Measurements from ENCODE around the gene CBLN1. TPM values are rescaled to one million over a fixed set of nuclear protein-coding genes. Genes with fewer than 3 reads are reported as not detected.
A peak's percentile ranks its signal among the peaks of the same experiment; 100 is the strongest.

Gene CBLN1
- polyA plus RNA-seq (2013, experiment 1 of 2), result 0.22 TPM
- polyA plus RNA-seq (2013, experiment 2 of 2), result 0.25 TPM

DNA sequence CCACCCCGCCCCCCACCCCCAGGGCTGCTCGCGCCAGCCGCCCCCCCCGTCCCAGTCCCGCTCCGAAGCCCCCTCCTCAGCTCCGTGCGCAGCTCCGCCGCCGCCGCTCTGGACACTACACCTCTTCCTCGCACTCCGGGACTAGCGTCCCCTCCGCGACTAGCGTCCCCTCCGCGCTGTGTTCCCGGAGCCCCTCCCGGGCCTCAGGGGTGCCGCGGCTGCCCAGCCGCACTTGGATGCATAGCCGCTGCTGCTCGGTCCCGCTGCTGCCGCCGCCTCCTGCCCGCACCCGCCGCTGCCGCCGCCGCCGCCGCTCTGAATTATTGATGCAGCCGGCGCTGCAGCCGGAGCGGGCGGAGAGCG, at the start of gene CBLN1:
CBLN1 (minus strand) TSS at position 359 of the 363 bp plus-strand sequence. CDS start 373 bp downstream, outside the sequence.
- no peak for DNase-seq (ENCODE audit: low spot score)

GRCh38 chr16:49330562-49331201, 49.0 kb upstream of the CBLN1 start:
- peaks cover 0 to 5% (median 0%) of the 10 kb centered on the region in 3 experiments for H3K27me3 ChIP-seq (ENCODE audit: control insufficient read depth in 3 of 3, insufficient read depth in 3 of 3, low read depth in 1 of 3, low read length in 3 of 3)
- DNase-seq (ENCODE audit: low spot score), result no peak
- H3K4me2 ChIP-seq (ENCODE audit: insufficient read depth, low read length, poor library complexity, severe bottlenecking), result no peak overlapping the region
- H4K8ac ChIP-seq (ENCODE audit: low read depth, low read length), result no peak overlapping the region
- no CpG with 5 or more reads among the region's 9 CpGs for WGBS, 2 donors (ENCODE audit: extremely low coverage in 2 of 2, insufficient read length in 2 of 2, insufficient replicate concordance in 1 of 2)
- no peak overlapping the region for H3K4ac ChIP-seq (ENCODE audit: low read length)
- no peak overlapping the region for H2BK5ac ChIP-seq (ENCODE audit: low read length)
- H3K18ac ChIP-seq (ENCODE audit: low read length), result no peak overlapping the region
- no peak overlapping the region for H2BK12ac ChIP-seq (ENCODE audit: low read length)
- no peak overlapping the region for H2BK120ac ChIP-seq (ENCODE audit: low read depth, low read length)
- H3K79me1 ChIP-seq (ENCODE audit: low read depth, low read length), result no peaks in the 10 kb centered on the region
- H3K9ac ChIP-seq (ENCODE audit: low read depth, low read length, poor library complexity), result no peak overlapping the region
- no peak overlapping the region for H4K91ac ChIP-seq (ENCODE audit: low read depth, low read length, poor library complexity)
- H2BK15ac ChIP-seq (ENCODE audit: low read length), result no peak overlapping the region
- H3K36me3 ChIP-seq (replicated peaks in 1 of 2; ENCODE audit: control insufficient read depth in 2 of 2, insufficient read depth in 2 of 2, low read length in 2 of 2), result no peaks in the 10 kb centered on the region
- H3K23ac ChIP-seq (ENCODE audit: low read depth, low read length, poor library complexity), result no peak overlapping the region
- no peak overlapping the region for H3K14ac ChIP-seq (ENCODE audit: low read length)
- no peak overlapping the region for H2AK5ac ChIP-seq (ENCODE audit: low read depth, low read length)
- H3K27ac ChIP-seq (replicated peaks; ENCODE audit: low read length), result no peak overlapping the region
- no peak overlapping the region for H3K4me3 ChIP-seq (ENCODE audit: low read length in 2 of 2)
- H3K4me1 ChIP-seq (ENCODE audit: control insufficient read depth in 2 of 2, insufficient read depth in 1 of 2, low read depth in 1 of 2, low read length in 2 of 2), result peaks cover 0 to 4% of the 10 kb centered on the region in 2 donors
- no peaks in the 10 kb centered on the region for H3K9me3 ChIP-seq (replicated peaks in 1 of 2; ENCODE audit: control insufficient read depth in 2 of 2, insufficient read depth in 1 of 2, low read depth in 1 of 2, low read length in 2 of 2)
- no peak overlapping the region for H2AFZ ChIP-seq (ENCODE audit: low read length)

More for the DNA sequence above, at the start of gene CBLN1:
- Histone ChIP-seq H3K4me2 (ENCODE audit: insufficient read depth, low read length, poor library complexity, severe bottlenecking) (peak within 1 kb of the TSS; percentile 90), H2AK5ac (ENCODE audit: low read depth, low read length) (no peak within 1 kb of the TSS), H3K4me3 (ENCODE audit: low read length in 2 of 2) (peak within 1 kb of the TSS; percentile 57 to 84), H3K79me1 (ENCODE audit: low read depth, low read length) (no peaks in the 10 kb centered on the region), H3K27me3 (ENCODE audit: control insufficient read depth in 3 of 3, insufficient read depth in 3 of 3, low read depth in 1 of 3, low read length in 3 of 3) (peaks cover 50 to 88% (median 79%) of the 10 kb centered on the region in 3 experiments), H3K27ac (replicated peaks; ENCODE audit: low read length) (no peak within 1 kb of the TSS), H3K4ac (ENCODE audit: low read length) (no peak within 1 kb of the TSS), H2BK15ac (ENCODE audit: low read length) (no peak within 1 kb of the TSS), H3K23ac (ENCODE audit: low read depth, low read length, poor library complexity) (peak within 1 kb of the TSS; percentile 75), H3K14ac (ENCODE audit: low read length) (no peak within 1 kb of the TSS), H2AFZ (ENCODE audit: low read length) (peak within 1 kb of the TSS; percentile 99), H3K9ac (ENCODE audit: low read depth, low read length, poor library complexity) (peak within 1 kb of the TSS; percentile 54), H4K91ac (ENCODE audit: low read depth, low read length, poor library complexity) (no peak within 1 kb of the TSS), H3K9me3 (replicated peaks in 1 of 2; ENCODE audit: control insufficient read depth in 2 of 2, insufficient read depth in 1 of 2, low read depth in 1 of 2, low read length in 2 of 2) (peaks cover 0 to 2% of the 10 kb centered on the region in 2 donors), H4K8ac (ENCODE audit: low read depth, low read length) (no peak within 1 kb of the TSS), H2BK5ac (ENCODE audit: low read length) (no peak within 1 kb of the TSS), H2BK12ac (ENCODE audit: low read length) (no peak within 1 kb of the TSS), H3K36me3 (replicated peaks in 1 of 2; ENCODE audit: control insufficient read depth in 2 of 2, insufficient read depth in 2 of 2, low read length in 2 of 2) (no peaks in the 10 kb centered on the region), H3K18ac (ENCODE audit: low read length) (peak within 1 kb of the TSS; percentile 76), H3K4me1 (ENCODE audit: control insufficient read depth in 2 of 2, insufficient read depth in 1 of 2, low read depth in 1 of 2, low read length in 2 of 2) (peaks cover 6 to 9% of the 10 kb centered on the region in 2 donors), H2BK120ac (ENCODE audit: low read depth, low read length) (no peak within 1 kb of the TSS)
- no CpG with 5 or more reads among the region's 45 CpGs for WGBS, 2 donors (ENCODE audit: extremely low coverage in 2 of 2, insufficient read length in 2 of 2, insufficient replicate concordance in 1 of 2)

DNA sequence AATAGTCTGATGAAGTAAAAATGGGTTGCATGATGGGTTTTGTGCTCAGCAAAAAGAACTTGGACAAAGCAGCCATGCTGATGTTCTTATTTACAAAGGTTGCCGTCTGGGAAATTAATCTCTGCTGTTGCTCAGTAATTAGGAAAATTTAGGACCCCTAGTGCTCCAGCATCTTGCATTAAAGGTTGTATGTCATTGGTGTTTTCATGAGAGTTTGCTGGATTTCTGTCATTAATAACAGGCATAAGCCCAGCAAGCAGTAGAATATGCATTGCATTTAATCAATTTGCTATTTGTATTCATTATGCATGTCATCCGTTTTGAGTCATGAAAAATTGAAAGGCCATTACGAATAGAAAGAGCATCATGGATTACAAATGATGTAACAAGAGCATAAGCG, 46.7 kb upstream of the CBLN1 start:
- H3K4me3 ChIP-seq (ENCODE audit: low read length in 2 of 2), result no peak overlapping the region
- WGBS, 2 donors (ENCODE audit: extremely low coverage in 2 of 2, insufficient read length in 2 of 2, insufficient replicate concordance in 1 of 2), result no CpG with 5 or more reads among the region's 4 CpGs
- H2BK15ac ChIP-seq (ENCODE audit: low read length), result no peak overlapping the region
- no peak overlapping the region for H2BK120ac ChIP-seq (ENCODE audit: low read depth, low read length)
- no peak overlapping the region for H2AK5ac ChIP-seq (ENCODE audit: low read depth, low read length)
- no peaks in the 10 kb centered on the region for H3K79me1 ChIP-seq (ENCODE audit: low read depth, low read length)
- no peak overlapping the region for H3K14ac ChIP-seq (ENCODE audit: low read length)
- H2BK12ac ChIP-seq (ENCODE audit: low read length), result no peak overlapping the region
- no peak overlapping the region for H3K27ac ChIP-seq (replicated peaks; ENCODE audit: low read length)
- H2BK5ac ChIP-seq (ENCODE audit: low read length), result no peak overlapping the region
- no peak overlapping the region for H2AFZ ChIP-seq (ENCODE audit: low read length)
- no peaks in the 10 kb centered on the region for H3K36me3 ChIP-seq (replicated peaks in 1 of 2; ENCODE audit: control insufficient read depth in 2 of 2, insufficient read depth in 2 of 2, low read length in 2 of 2)
- H3K9ac ChIP-seq (ENCODE audit: low read depth, low read length, poor library complexity), result no peak overlapping the region
- H4K8ac ChIP-seq (ENCODE audit: low read depth, low read length), result no peak overlapping the region
- peaks cover 0 to 4% of the 10 kb centered on the region in 2 donors for H3K4me1 ChIP-seq (ENCODE audit: control insufficient read depth in 2 of 2, insufficient read depth in 1 of 2, low read depth in 1 of 2, low read length in 2 of 2)
- no peak overlapping the region for H3K18ac ChIP-seq (ENCODE audit: low read length)
- H3K27me3 ChIP-seq (ENCODE audit: control insufficient read depth in 3 of 3, insufficient read depth in 3 of 3, low read depth in 1 of 3, low read length in 3 of 3), result peaks cover 0 to 8% (median 0%) of the 10 kb centered on the region in 3 experiments
- H3K4me2 ChIP-seq (ENCODE audit: insufficient read depth, low read length, poor library complexity, severe bottlenecking), result no peak overlapping the region
- no peaks in the 10 kb centered on the region for H3K9me3 ChIP-seq (replicated peaks in 1 of 2; ENCODE audit: control insufficient read depth in 2 of 2, insufficient read depth in 1 of 2, low read depth in 1 of 2, low read length in 2 of 2)
- no peak for DNase-seq (ENCODE audit: low spot score)
- no peak overlapping the region for H3K4ac ChIP-seq (ENCODE audit: low read length)
- H3K23ac ChIP-seq (ENCODE audit: low read depth, low read length, poor library complexity), result no peak overlapping the region
- no peak overlapping the region for H4K91ac ChIP-seq (ENCODE audit: low read depth, low read length, poor library complexity)

GRCh38 chr16:49327466-49327865, 45.8 kb upstream of the CBLN1 start:
- Histone ChIP-seq H3K18ac (ENCODE audit: low read length) (no peak overlapping the region), H2BK120ac (ENCODE audit: low read depth, low read length) (no peak overlapping the region), H3K27ac (replicated peaks; ENCODE audit: low read length) (no peak overlapping the region), H3K79me1 (ENCODE audit: low read depth, low read length) (no peaks in the 10 kb centered on the region), H4K8ac (ENCODE audit: low read depth, low read length) (no peak overlapping the region), H3K14ac (ENCODE audit: low read length) (no peak overlapping the region), H2BK5ac (ENCODE audit: low read length) (no peak overlapping the region), H2AFZ (ENCODE audit: low read length) (no peak overlapping the region), H3K23ac (ENCODE audit: low read depth, low read length, poor library complexity) (no peak overlapping the region), H3K27me3 (ENCODE audit: control insufficient read depth in 3 of 3, insufficient read depth in 3 of 3, low read depth in 1 of 3, low read length in 3 of 3) (peaks cover 0 to 8% (median 0%) of the 10 kb centered on the region in 3 experiments), H3K4me1 (ENCODE audit: control insufficient read depth in 2 of 2, insufficient read depth in 1 of 2, low read depth in 1 of 2, low read length in 2 of 2) (no peaks in the 10 kb centered on the region), H3K9ac (ENCODE audit: low read depth, low read length, poor library complexity) (no peak overlapping the region), H3K9me3 (replicated peaks in 1 of 2; ENCODE audit: control insufficient read depth in 2 of 2, insufficient read depth in 1 of 2, low read depth in 1 of 2, low read length in 2 of 2) (no peaks in the 10 kb centered on the region), H2AK5ac (ENCODE audit: low read depth, low read length) (no peak overlapping the region), H2BK12ac (ENCODE audit: low read length) (no peak overlapping the region), H2BK15ac (ENCODE audit: low read length) (no peak overlapping the region), H4K91ac (ENCODE audit: low read depth, low read length, poor library complexity) (no peak overlapping the region), H3K36me3 (replicated peaks in 1 of 2; ENCODE audit: control insufficient read depth in 2 of 2, insufficient read depth in 2 of 2, low read length in 2 of 2) (no peaks in the 10 kb centered on the region), H3K4me2 (ENCODE audit: insufficient read depth, low read length, poor library complexity, severe bottlenecking) (no peak overlapping the region), H3K4ac (ENCODE audit: low read length) (no peak overlapping the region), H3K4me3 (ENCODE audit: low read length in 2 of 2) (no peak overlapping the region)
- DNase-seq (ENCODE audit: low spot score), result no peak
- WGBS, 2 donors (ENCODE audit: extremely low coverage in 2 of 2, insufficient read length in 2 of 2, insufficient replicate concordance in 1 of 2), result no CpG with 5 or more reads among the region's 4 CpGs

Measured in neuronal stem cell (in vitro differentiated cells).